ENCODE measurements around the gene PPP5C. TPM values are rescaled to one million over a fixed set of nuclear protein-coding genes. Genes with fewer than 3 reads are reported as not detected.
"Not testable (repeated sequence)": the region's sequence is repeated elsewhere in the genome, so short reads cannot be mapped to it uniquely, and the experiment has no call there.

PPP5C gene
- total RNA-seq, 2 experiments from 2014 or later, result 87.4 to 89.2 TPM

- intact Hi-C loops (cut with micrococcal nuclease), result no loop called here
- peaks cover 80% of the 10 kb centered on the region for H3K27me3 Mint-ChIP-seq (ENCODE audit: low read depth)
Measured at GRCh38 chr19:46409191-46409590, 62.3 kb downstream of the PPP5C start.

GRCh38 chr19:46410205-46411087 lies 63.6 kb downstream of the PPP5C start:
- Mint-ChIP-seq H3K36me3 (ENCODE audit: low read depth) (no peaks in the 10 kb centered on the region), H3K27ac (no peak overlapping the region), H3K9me3 (no peaks in the 10 kb centered on the region), H3K4me1 (ENCODE audit: low read depth) (peaks cover 10% of the 10 kb centered on the region), H3K4me3 (no peak overlapping the region), H3K27me3 (ENCODE audit: low read depth) (peaks cover 78% of the 10 kb centered on the region)
- DNase-seq, result no peak
- intact Hi-C loops (cut with micrococcal nuclease), result no loop called here
- CTCF ChIA-PET, result interaction anchor here (0.6 to 1.0 kb wide), 3 partner anchors 131 to 381 kb away, joined by 4 to 10 read pairs (median 9); no protein-coding TSS in a partner anchor

More at GRCh38 chr19:46409191-46409590, 62.3 kb downstream of the PPP5C start:
- no peak overlapping the region for H3K27ac Mint-ChIP-seq
- no peak overlapping the region for H3K4me3 Mint-ChIP-seq
- H3K9me3 Mint-ChIP-seq, result no peaks in the 10 kb centered on the region
- no peak for DNase-seq
- peaks cover 17% of the 10 kb centered on the region for H3K4me1 Mint-ChIP-seq (ENCODE audit: low read depth)
- CTCF ChIA-PET, result no interaction called here
- no peaks in the 10 kb centered on the region for H3K36me3 Mint-ChIP-seq (ENCODE audit: low read depth)

GRCh38 chr19:46411088-46411924 lies 64.4 kb downstream of the PPP5C start:
- no peak overlapping the region for H3K4me3 Mint-ChIP-seq
- H3K27ac Mint-ChIP-seq, result no peak overlapping the region
- CTCF ChIA-PET, result interaction anchor here (0.6 to 1.0 kb wide), 3 partner anchors 93 to 382 kb away, joined by 4 to 9 read pairs (median 4); no protein-coding TSS in a partner anchor
- peaks cover 79% of the 10 kb centered on the region for H3K27me3 Mint-ChIP-seq (ENCODE audit: low read depth)
- peaks cover 10% of the 10 kb centered on the region for H3K4me1 Mint-ChIP-seq (ENCODE audit: low read depth)
- no peaks in the 10 kb centered on the region for H3K9me3 Mint-ChIP-seq
- intact Hi-C loops (cut with micrococcal nuclease), result no loop called here
- no peaks in the 10 kb centered on the region for H3K36me3 Mint-ChIP-seq (ENCODE audit: low read depth)
- DNase-seq, result no peak

- CTCF ChIA-PET, result interaction anchor here (0.6 kb wide), 1 partner anchor 93 kb away, joined by 4 read pairs; no protein-coding TSS in a partner anchor
- Mint-ChIP-seq H3K27me3 (ENCODE audit: low read depth) (peaks cover 75% of the 10 kb centered on the region), H3K27ac (no peak overlapping the region), H3K9me3 (no peaks in the 10 kb centered on the region), H3K4me1 (ENCODE audit: low read depth) (peaks cover 10% of the 10 kb centered on the region), H3K36me3 (ENCODE audit: low read depth) (no peaks in the 10 kb centered on the region), H3K4me3 (no peak overlapping the region)
- intact Hi-C loops (cut with micrococcal nuclease), result no loop called here
- DNase-seq, result no peak
Measured at GRCh38 chr19:46411925-46412649, 65.2 kb downstream of the PPP5C start.

- Mint-ChIP-seq H3K4me3 (no peak overlapping the region), H3K27ac (no peak overlapping the region), H3K36me3 (ENCODE audit: low read depth) (no peaks in the 10 kb centered on the region), H3K27me3 (ENCODE audit: low read depth) (peaks cover 70% of the 10 kb centered on the region), H3K4me1 (ENCODE audit: low read depth) (peaks cover 10% of the 10 kb centered on the region), H3K9me3 (no peaks in the 10 kb centered on the region)
- no peak for DNase-seq
- intact Hi-C loops (cut with micrococcal nuclease), result no loop called here
- CTCF ChIA-PET, result interaction anchor here (1.1 kb wide), 1 partner anchor 17 kb away, joined by 6 read pairs; no protein-coding TSS in a partner anchor
Measured at GRCh38 chr19:46412650-46413261, 65.9 kb downstream of the PPP5C start.

- H3K4me3 Mint-ChIP-seq, result no peak within 1 kb of the TSS
- CTCF ChIA-PET, result interaction anchor here (1.1 kb wide), 1 partner anchor 17 kb away, joined by 6 read pairs; no protein-coding TSS in a partner anchor
- intact Hi-C loops (cut with micrococcal nuclease), result no loop called here
- no peaks in the 10 kb centered on the region for H3K36me3 Mint-ChIP-seq (ENCODE audit: low read depth)
- no peak within 1 kb of the TSS for H3K27ac Mint-ChIP-seq
- H3K27me3 Mint-ChIP-seq (ENCODE audit: low read depth), result peaks cover 63% of the 10 kb centered on the region
- H3K4me1 Mint-ChIP-seq (ENCODE audit: low read depth), result peaks cover 8% of the 10 kb centered on the region
- no peaks in the 10 kb centered on the region for H3K9me3 Mint-ChIP-seq
- no peak for DNase-seq
Measured at GRCh38 chr19:46413262-46414031, 66.6 kb downstream of the PPP5C start, which contains the start of gene CCDC8. Gene CCDC8, minus strand, starts transcription at chr19:46413564. Its CDS starts 754 bp downstream, at chr19:46412810.

GRCh38 chr19:46414899-46415298 lies 68.0 kb downstream of the PPP5C start:
- H3K4me1 Mint-ChIP-seq (ENCODE audit: low read depth); H3K36me3 Mint-ChIP-seq (ENCODE audit: low read depth); intact Hi-C loops (cut with micrococcal nuclease); DNase-seq; H3K4me3 Mint-ChIP-seq; H3K9me3 Mint-ChIP-seq; H3K27ac Mint-ChIP-seq: not testable (repeated sequence)
- H3K27me3 Mint-ChIP-seq (ENCODE audit: low read depth), result peaks cover 64% of the 10 kb centered on the region
- CTCF ChIA-PET, result interaction anchor here (0.7 kb wide), 1 partner anchor 671 kb away, joined by 4 read pairs; no protein-coding TSS in a partner anchor

- CTCF ChIA-PET, result interaction anchor here (0.7 to 0.9 kb wide), 3 partner anchors 11 to 114 kb away, joined by 3 read pairs; no protein-coding TSS in a partner anchor
- H3K27me3 Mint-ChIP-seq (ENCODE audit: low read depth), result peaks cover 57% of the 10 kb centered on the region
- H3K9me3 Mint-ChIP-seq; H3K36me3 Mint-ChIP-seq (ENCODE audit: low read depth); intact Hi-C loops (cut with micrococcal nuclease); H3K4me1 Mint-ChIP-seq (ENCODE audit: low read depth); H3K4me3 Mint-ChIP-seq; H3K27ac Mint-ChIP-seq; DNase-seq: not testable (repeated sequence)
Measured at GRCh38 chr19:46415804-46416709, 69.2 kb downstream of the PPP5C start.

GRCh38 chr19:46420056-46420455 lies 73.2 kb downstream of the PPP5C start:
- intact Hi-C loops (cut with micrococcal nuclease), result no loop called here
- CTCF ChIA-PET, result no interaction called here
- no peak for DNase-seq
- H3K27me3 Mint-ChIP-seq (ENCODE audit: low read depth), result peaks cover 39% of the 10 kb centered on the region
- H3K9me3 Mint-ChIP-seq, result no peaks in the 10 kb centered on the region
- H3K4me3 Mint-ChIP-seq, result no peak overlapping the region
- H3K27ac Mint-ChIP-seq, result no peak overlapping the region
- no peaks in the 10 kb centered on the region for H3K4me1 Mint-ChIP-seq (ENCODE audit: low read depth)
- H3K36me3 Mint-ChIP-seq (ENCODE audit: low read depth), result no peaks in the 10 kb centered on the region

- DNase-seq, result no peak
- Mint-ChIP-seq H3K4me1 (ENCODE audit: low read depth) (peaks cover 15% of the 10 kb centered on the region), H3K27ac (no peak overlapping the region), H3K4me3 (no peak overlapping the region), H3K36me3 (ENCODE audit: low read depth) (no peaks in the 10 kb centered on the region), H3K27me3 (ENCODE audit: low read depth) (peaks cover 42% of the 10 kb centered on the region), H3K9me3 (no peaks in the 10 kb centered on the region)
- CTCF ChIA-PET, result interaction anchor here (0.7 kb wide), 1 partner anchor 26 kb away, joined by 5 read pairs; no protein-coding TSS in a partner anchor
- intact Hi-C loops (cut with micrococcal nuclease), result no loop called here
Measured at GRCh38 chr19:46422344-46422743, 75.5 kb downstream of the PPP5C start.
